Activated T-helper 1 cell treated with anti-CD3 and anti-CD28 coated beads, Interleukin-2, amount 50 U/mL, for 16 hours (primary cell): ENCODE results near the gene PRAMEF25.
"Not testable (repeated sequence)": the region's sequence is repeated elsewhere in the genome, so short reads cannot be mapped to it uniquely, and the experiment has no call there.

Experiments used
- DNase-seq, 2 donors: peaks; one replicate each; pipeline ENCODE4 v3.0.0-alpha.2; 2020; ENCODE audit warnings: low read depth in 1 of 2, low spot score in 1 of 2

The PRAMEF25 gene

DNA sequence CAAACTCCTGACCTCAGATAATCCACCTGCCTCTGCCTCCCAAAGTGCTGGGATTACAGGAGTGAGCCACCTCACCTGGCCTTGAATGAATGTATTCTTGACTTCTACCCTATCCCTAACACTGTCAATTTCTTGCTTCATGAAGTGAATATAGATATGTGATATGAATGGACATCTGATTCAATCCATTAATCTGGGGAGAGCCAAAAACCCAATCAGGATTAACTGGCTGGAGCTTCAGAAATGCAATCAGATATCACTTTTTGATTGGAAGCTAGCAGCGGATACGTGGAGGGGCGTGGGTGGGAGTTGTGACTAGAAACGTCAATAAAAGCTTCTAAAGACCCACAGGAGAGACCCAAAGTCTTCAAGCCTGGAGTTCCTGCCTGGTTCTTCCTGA is at the start of gene PRAMEF25:
Gene PRAMEF25, plus strand, starts transcription at position 301 of the 400 bp plus-strand sequence. CDS start 2,920 bp downstream, outside the sequence.
- DNase-seq = not testable (repeated sequence)

DNA sequence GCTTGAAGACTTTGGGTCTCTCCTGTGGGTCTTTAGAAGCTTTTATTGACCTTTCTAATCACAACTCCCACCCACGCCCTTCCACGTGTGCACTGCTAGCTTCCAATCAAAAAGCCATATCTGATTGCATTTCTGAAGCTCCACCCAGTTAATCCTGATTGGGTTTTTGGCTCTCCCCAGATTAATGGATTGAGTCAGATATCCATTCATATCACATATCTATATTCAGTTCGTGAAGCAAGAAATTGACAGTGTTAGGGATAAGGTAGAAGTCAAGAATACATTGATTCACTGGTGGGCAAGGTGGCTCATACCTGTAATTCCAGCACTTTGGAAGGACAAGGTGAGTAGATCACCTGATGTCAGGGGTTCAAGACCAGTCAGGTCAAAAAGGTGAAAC is 14.1 kb upstream of the PRAMEF25 start, which contains the start of gene PRAMEF27:
Gene PRAMEF27, minus strand, starts transcription at position 101 of the 400 bp plus-strand sequence. CDS start 2,916 bp downstream, outside the sequence.
- DNase-seq = not testable (repeated sequence)

DNA sequence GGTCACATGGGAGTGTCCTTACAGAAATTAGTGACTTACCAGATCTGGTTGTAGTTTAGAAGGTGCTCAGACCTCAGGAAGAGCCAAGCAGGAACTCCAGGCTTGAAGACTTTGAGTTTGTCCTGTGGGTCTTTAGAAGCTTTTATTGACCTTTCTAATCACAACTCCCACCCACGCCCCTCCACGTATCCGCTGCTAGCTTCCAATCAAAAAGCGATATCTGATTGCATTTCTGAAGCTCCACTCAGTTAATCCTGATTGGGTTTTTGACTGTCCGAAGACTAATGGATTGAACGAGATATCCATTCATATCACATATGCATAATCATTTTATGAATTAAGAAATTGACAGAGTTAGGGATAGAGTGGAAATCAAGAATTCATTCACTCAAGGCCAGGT is 46.2 kb downstream of the PRAMEF25 start, which contains the start of gene HNRNPCL2:
Gene HNRNPCL2, minus strand, starts transcription at position 101 of the 400 bp plus-strand sequence. CDS start 454 bp downstream, outside the sequence.
- not testable (repeated sequence) for DNase-seq
